ENCODE results near the gene TPST1. TPM values are rescaled to one million over a fixed set of nuclear protein-coding genes. Genes with fewer than 3 reads are reported as not detected.
A peak's percentile ranks its signal among the peaks of the same experiment; 100 is the strongest.

Gene TPST1
- total RNA-seq, 1 donor from 2014 or later = 26.8 TPM

GRCh38 chr7:66326501-66327215 lies 121.5 kb downstream of the TPST1 start:
- H3K4me1 Mint-ChIP-seq (ENCODE audit: unreplicated experiment) = peaks cover 29% of the 10 kb centered on the region

GRCh38 chr7:66330961-66331360 lies 125.8 kb downstream of the TPST1 start:
- H3K4me1 Mint-ChIP-seq (ENCODE audit: unreplicated experiment) = peaks cover 19% of the 10 kb centered on the region
- H3K36me3 Mint-ChIP-seq (ENCODE audit: unreplicated experiment) = no peaks in the 10 kb centered on the region
- no peaks in the 10 kb centered on the region for H3K27me3 Mint-ChIP-seq (ENCODE audit: unreplicated experiment)
- no peaks in the 10 kb centered on the region for H3K9me3 Mint-ChIP-seq (ENCODE audit: unreplicated experiment)
- no peak for DNase-seq (ENCODE audit: extremely low spot score, unreplicated experiment)
- TF ChIP-seq, protein P1, sequence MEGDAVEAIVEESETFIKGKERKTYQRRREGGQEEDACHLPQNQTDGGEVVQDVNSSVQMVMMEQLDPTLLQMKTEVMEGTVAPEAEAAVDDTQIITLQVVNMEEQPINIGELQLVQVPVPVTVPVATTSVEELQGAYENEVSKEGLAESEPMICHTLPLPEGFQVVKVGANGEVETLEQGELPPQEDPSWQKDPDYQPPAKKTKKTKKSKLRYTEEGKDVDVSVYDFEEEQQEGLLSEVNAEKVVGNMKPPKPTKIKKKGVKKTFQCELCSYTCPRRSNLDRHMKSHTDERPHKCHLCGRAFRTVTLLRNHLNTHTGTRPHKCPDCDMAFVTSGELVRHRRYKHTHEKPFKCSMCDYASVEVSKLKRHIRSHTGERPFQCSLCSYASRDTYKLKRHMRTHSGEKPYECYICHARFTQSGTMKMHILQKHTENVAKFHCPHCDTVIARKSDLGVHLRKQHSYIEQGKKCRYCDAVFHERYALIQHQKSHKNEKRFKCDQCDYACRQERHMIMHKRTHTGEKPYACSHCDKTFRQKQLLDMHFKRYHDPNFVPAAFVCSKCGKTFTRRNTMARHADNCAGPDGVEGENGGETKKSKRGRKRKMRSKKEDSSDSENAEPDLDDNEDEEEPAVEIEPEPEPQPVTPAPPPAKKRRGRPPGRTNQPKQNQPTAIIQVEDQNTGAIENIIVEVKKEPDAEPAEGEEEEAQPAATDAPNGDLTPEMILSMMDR (IDR thresholded peaks at IDR 0.05) = no peak
- H3K27ac Mint-ChIP-seq (ENCODE audit: unreplicated experiment) = no peak overlapping the region
- H3K4me3 Mint-ChIP-seq (ENCODE audit: unreplicated experiment) = no peak overlapping the region

More at GRCh38 chr7:66326501-66327215, 121.5 kb downstream of the TPST1 start:
- Mint-ChIP-seq H3K4me3 (ENCODE audit: unreplicated experiment) (peak overlapping the region; percentile 0), H3K27me3 (ENCODE audit: unreplicated experiment) (no peaks in the 10 kb centered on the region), H3K9me3 (ENCODE audit: unreplicated experiment) (peaks cover 4% of the 10 kb centered on the region), H3K27ac (ENCODE audit: unreplicated experiment) (peak overlapping the region; percentile 48), H3K36me3 (ENCODE audit: unreplicated experiment) (peaks cover 4% of the 10 kb centered on the region)
- TF ChIP-seq, protein P1 (IDR thresholded peaks at IDR 0.05) = no peak
- DNase-seq (ENCODE audit: extremely low spot score, unreplicated experiment) = no peak

DNA sequence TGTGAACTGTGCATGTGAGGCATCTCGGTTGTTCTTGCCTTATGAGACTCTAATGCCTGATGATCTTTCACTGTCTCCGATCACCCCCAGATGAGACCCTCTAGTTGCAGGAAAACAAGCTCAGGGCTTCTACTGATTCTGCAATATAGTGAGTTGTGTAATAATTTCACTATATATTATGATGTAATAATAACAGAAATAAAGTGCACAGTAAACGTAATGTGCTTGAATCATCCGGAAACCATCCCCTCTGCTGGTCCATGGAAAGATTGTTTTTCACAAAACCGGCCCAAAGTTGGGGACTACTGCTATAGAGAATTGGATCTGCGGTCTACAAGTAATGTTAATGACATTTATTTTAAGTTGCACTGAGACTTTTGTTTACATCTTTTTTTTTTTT lies 126.7 kb downstream of the TPST1 start:
- no peak for DNase-seq (ENCODE audit: extremely low spot score, unreplicated experiment)
- peaks cover 8% of the 10 kb centered on the region for H3K9me3 Mint-ChIP-seq (ENCODE audit: unreplicated experiment)
- TF ChIP-seq, protein P1 (IDR thresholded peaks at IDR 0.05) = no peak
- no peaks in the 10 kb centered on the region for H3K27me3 Mint-ChIP-seq (ENCODE audit: unreplicated experiment)
- H3K36me3 Mint-ChIP-seq (ENCODE audit: unreplicated experiment) = peaks cover 5% of the 10 kb centered on the region
- no peak overlapping the region for H3K27ac Mint-ChIP-seq (ENCODE audit: unreplicated experiment)
- no peak overlapping the region for H3K4me3 Mint-ChIP-seq (ENCODE audit: unreplicated experiment)
- H3K4me1 Mint-ChIP-seq (ENCODE audit: unreplicated experiment) = peaks cover 9% of the 10 kb centered on the region

DNA sequence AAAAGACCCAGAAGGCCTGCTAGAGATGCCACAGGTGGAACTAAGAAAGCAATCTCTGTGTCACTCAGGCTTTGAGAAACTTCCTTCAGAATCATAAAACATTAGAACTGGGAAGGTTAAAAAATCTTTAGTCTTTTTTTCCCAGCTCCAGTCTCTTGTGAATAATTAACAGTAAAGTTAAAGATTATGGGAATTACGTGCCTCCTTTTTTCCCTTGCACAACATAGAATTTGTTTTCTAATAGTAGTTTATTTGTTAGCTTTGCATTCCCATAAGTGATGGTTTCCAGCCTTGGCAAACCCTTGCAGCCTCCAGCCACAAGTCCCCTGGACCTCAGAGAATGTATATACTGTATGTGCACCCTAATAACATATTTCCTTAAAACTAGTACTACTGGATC lies 128.3 kb downstream of the TPST1 start:
- DNase-seq (ENCODE audit: extremely low spot score, unreplicated experiment) = no peak
- Mint-ChIP-seq H3K4me3 (ENCODE audit: unreplicated experiment) (no peak overlapping the region), H3K27ac (ENCODE audit: unreplicated experiment) (no peak overlapping the region), H3K36me3 (ENCODE audit: unreplicated experiment) (peaks cover 7% of the 10 kb centered on the region), H3K27me3 (ENCODE audit: unreplicated experiment) (no peaks in the 10 kb centered on the region), H3K9me3 (ENCODE audit: unreplicated experiment) (peaks cover 9% of the 10 kb centered on the region), H3K4me1 (ENCODE audit: unreplicated experiment) (peaks cover 2% of the 10 kb centered on the region)
- TF ChIP-seq, protein P1 (IDR thresholded peaks at IDR 0.05) = no peak

- no peak for DNase-seq (ENCODE audit: extremely low spot score, unreplicated experiment)
- Mint-ChIP-seq H3K27me3 (ENCODE audit: unreplicated experiment) (no peaks in the 10 kb centered on the region), H3K27ac (ENCODE audit: unreplicated experiment) (no peak overlapping the region), H3K4me3 (ENCODE audit: unreplicated experiment) (no peak overlapping the region), H3K4me1 (ENCODE audit: unreplicated experiment) (peaks cover 2% of the 10 kb centered on the region), H3K36me3 (ENCODE audit: unreplicated experiment) (peaks cover 9% of the 10 kb centered on the region), H3K9me3 (ENCODE audit: unreplicated experiment) (peaks cover 19% of the 10 kb centered on the region)
- TF ChIP-seq, protein P1 (IDR thresholded peaks at IDR 0.05) = no peak
These were observed 130.2 kb downstream of the TPST1 start for GRCh38 chr7:66335318-66335717.

All from osteocyte (in vitro differentiated cells).